ENCODE data around the gene SLC22A23. TPM values are rescaled to one million over a fixed set of nuclear protein-coding genes. Genes with fewer than 3 reads are reported as not detected.

The SLC22A23 gene
- total RNA-seq, 4 donors from 2014 or later, result 7.1 to 9.6 (median 8.2) TPM

GRCh38 chr6:3220366-3220765 is 236.5 kb downstream of the SLC22A23 start:
- Histone ChIP-seq H3K4me1 (peaks cover 0 to 3% (median 0%) of the 10 kb centered on the region in 4 donors), H3K9me3 (no peaks in the 10 kb centered on the region), H3K27me3 (no peaks in the 10 kb centered on the region), H3K36me3 (no peaks in the 10 kb centered on the region), H3K27ac (no peak overlapping the region), H3K4me3 (no peak overlapping the region)
- TF ChIP-seq CTCF (IDR thresholded peaks at IDR 0.05) (no peak), EP300 (IDR thresholded peaks at IDR 0.05) (no peak), POLR2A (IDR thresholded peaks at IDR 0.05) (no peak)
- WGBS, 2 donors, result 60 to 68% methylated on average over 2 of the region's 2 CpGs
- DNase-seq (ENCODE audit: low spot score in 2 of 2), result no peak

Other genes starting within 250 kb of the SLC22A23 start
- 10 to 100 TPM; 13.7 to 47.6 (median 32.6) TPM for gene TUBB2B, start 229.4 kb downstream of the SLC22A23 start, total RNA-seq
- gene PSMG4, start 198.1 kb downstream of the SLC22A23 start, total RNA-seq, result 10 to 100 TPM; 14.7 to 36.5 (median 31.8) TPM